Ishikawa (cell line): ENCODE data around the gene TEX13A.

ENCODE experiments used
- CEBPB ChIP-seq: IDR thresholded peaks from 2 replicates; pipeline ENCODE4 v1.6.1; 2012
- CREB1 ChIP-seq: IDR thresholded peaks from 2 replicates; pipeline ENCODE4 v1.6.1; 2012; ENCODE audit warnings: low read depth
- NFIC ChIP-seq: IDR thresholded peaks from 2 replicates; pipeline ENCODE4 v1.6.1; 2012
- RAD21 ChIP-seq: IDR thresholded peaks from 2 replicates; pipeline ENCODE4 v1.6.1; 2012; ENCODE audit warnings: low read depth
- YY1 ChIP-seq: IDR thresholded peaks from 2 replicates; pipeline ENCODE4 v1.6.1; 2012; ENCODE audit warnings: low read depth

- TF ChIP-seq YY1 (no peak), CEBPB (no peak), RAD21 (no peak), CREB1 (no peak), NFIC (no peak)
Observed at GRCh38 chrX:105220636-105221035, at the start of gene TEX13A.
